Ectodermal cell (in vitro differentiated cells): ENCODE results near the gene LIN52.

Experiments used
- H3K27ac ChIP-seq: 2 replicates; pipeline ENCODE4 v1.7.0; 2013; ENCODE audit warnings: mild to moderate bottlenecking, low read depth, low read length; ENCODE audit not compliant: insufficient read depth, poor library complexity, severe bottlenecking
- H3K27me3 ChIP-seq: 2 replicates; pipeline ENCODE4 v1.7.0; 2013; ENCODE audit warnings: mild to moderate bottlenecking, low read length; ENCODE audit not compliant: insufficient read depth, control insufficient read depth, poor library complexity, severe bottlenecking
- H3K36me3 ChIP-seq: one replicate; pipeline ENCODE4 v1.7.0; 2013; ENCODE audit warnings: low read length; ENCODE audit not compliant: control insufficient read depth, insufficient read depth
- H3K4me1 ChIP-seq: one replicate; pipeline ENCODE4 v1.7.0; 2013; ENCODE audit warnings: low read length; ENCODE audit not compliant: control insufficient read depth, insufficient read depth
- H3K4me3 ChIP-seq: 2 replicates; pipeline ENCODE4 v1.7.0; 2013; ENCODE audit warnings: low read depth, low read length, control low read depth; ENCODE audit not compliant: insufficient read depth
- H3K9me3 ChIP-seq: 2 replicates; pipeline ENCODE4 v1.7.0; 2013; ENCODE audit warnings: mild to moderate bottlenecking, low read length, moderate library complexity; ENCODE audit not compliant: control insufficient read depth
- WGBS, 2 experiments: methylation state at CpG; one replicate each; pipeline ENCODE4 v1.1.7; 2013; ENCODE audit warnings: missing lambda C conversion rate in 2 of 2; 5-methylcytosine and 5-hydroxymethylcytosine counted together

Gene LIN52

DNA sequence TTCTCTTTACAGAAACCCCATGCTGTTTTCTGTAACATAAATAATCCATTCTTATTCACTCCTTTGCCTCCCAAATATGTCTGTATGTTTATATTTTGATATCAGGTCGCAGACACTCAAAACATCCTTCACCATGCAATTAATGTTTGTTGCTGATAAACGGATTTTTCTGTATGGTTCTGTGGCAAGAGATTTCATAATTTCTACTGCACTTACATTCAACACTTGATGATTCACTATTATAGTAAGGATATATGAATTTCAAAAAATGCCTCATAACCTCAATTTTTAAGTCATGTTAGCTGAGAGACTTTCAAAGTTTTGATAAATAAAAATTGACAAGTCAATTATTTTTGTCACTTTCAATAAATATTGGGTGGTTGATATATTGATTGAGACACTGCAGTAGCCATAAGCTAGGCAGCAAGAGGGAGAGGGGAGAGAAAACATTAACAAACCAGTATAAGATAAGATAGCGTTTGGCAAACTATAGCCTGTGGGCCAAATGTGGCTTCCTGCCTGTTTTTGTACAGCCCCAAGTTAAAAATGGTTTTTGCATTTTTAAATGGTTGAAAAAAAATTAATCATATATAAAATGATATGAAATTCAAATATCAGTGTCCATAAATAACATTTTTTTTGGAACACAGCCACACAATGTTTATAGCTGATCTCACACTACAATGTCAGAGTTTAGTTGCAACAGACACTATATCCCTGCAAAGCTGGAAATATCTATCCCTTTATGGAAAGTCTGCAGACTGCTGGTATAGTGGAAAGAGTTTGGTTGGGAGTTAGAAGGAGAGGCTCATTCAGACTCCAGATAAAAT, 18.8 kb upstream of the LIN52 start:
- Histone ChIP-seq H3K27ac (no peak overlapping the region), H3K27me3 (no peaks in the 10 kb centered on the region), H3K4me1 (no peaks in the 10 kb centered on the region), H3K36me3 (peaks cover 6% of the 10 kb centered on the region), H3K4me3 (no peak overlapping the region), H3K9me3 (no peaks in the 10 kb centered on the region)
- WGBS, 2 experiments, result 89 to 90% methylated on average over 1 to 2 of the region's 3 CpGs

DNA sequence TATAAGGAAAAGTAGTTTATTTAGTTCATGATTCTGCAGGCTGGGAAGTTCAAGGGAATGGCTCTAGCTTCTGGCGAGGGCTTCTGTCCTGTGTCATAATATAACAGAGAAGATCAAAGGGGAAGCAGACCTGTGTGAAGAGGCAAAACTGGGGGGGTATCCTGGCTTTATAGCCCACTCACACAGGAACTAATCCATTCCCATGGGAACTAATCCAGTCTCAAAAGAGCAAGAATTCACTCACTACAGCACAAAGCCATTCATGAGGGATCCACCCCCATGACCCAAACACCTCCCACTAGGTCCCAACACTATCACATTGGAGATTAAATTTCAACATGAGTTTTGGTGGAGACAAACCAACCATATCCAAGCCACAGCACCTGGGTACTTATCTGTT, 7.4 kb upstream of the LIN52 start:
- H3K4me1 ChIP-seq, result no peaks in the 10 kb centered on the region
- H3K4me3 ChIP-seq, result no peak overlapping the region
- WGBS, 2 experiments, result 72 to 89% methylated on average over 1 of the region's 1 CpG
- no peaks in the 10 kb centered on the region for H3K27me3 ChIP-seq
- H3K27ac ChIP-seq, result no peak overlapping the region
- peaks cover 3% of the 10 kb centered on the region for H3K36me3 ChIP-seq
- no peaks in the 10 kb centered on the region for H3K9me3 ChIP-seq

DNA sequence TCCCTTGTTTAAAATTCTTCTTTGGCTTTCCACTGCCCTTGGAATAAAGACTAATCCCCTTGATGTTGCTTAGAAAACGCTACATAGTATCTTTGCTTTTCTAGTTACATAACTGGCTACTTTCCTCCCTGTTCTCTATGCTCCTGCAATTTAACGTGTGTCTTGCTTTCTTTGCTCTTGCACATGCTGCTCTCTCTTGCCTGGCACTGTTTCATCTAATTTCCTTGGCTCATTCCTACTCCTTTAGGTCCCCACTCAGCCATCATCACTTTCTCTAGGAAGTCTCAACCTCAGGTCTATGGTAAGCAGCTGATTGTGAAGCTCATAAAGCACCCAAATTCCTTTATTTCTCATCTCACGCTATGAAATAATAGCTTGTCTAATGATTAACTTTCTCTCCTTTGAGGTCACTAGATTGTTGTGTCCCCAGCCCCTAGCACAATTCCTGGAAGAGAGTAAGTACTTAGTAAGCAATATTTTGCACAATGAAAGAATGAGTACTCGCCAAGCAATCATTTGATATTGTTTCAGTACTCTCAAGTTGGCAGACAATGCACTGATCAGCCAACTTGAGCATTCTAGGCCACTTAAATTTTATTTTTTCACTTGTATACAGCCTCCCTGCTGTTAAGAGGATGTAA, 3.8 kb upstream of the LIN52 start:
- H3K27me3 ChIP-seq, result no peaks in the 10 kb centered on the region
- H3K4me1 ChIP-seq, result peaks cover 6% of the 10 kb centered on the region
- no peaks in the 10 kb centered on the region for H3K36me3 ChIP-seq
- no peaks in the 10 kb centered on the region for H3K9me3 ChIP-seq
- H3K27ac ChIP-seq, result no peak overlapping the region
- 91 to 92% methylated on average over 4 of the region's 4 CpGs for WGBS, 2 experiments
- no peak overlapping the region for H3K4me3 ChIP-seq

DNA sequence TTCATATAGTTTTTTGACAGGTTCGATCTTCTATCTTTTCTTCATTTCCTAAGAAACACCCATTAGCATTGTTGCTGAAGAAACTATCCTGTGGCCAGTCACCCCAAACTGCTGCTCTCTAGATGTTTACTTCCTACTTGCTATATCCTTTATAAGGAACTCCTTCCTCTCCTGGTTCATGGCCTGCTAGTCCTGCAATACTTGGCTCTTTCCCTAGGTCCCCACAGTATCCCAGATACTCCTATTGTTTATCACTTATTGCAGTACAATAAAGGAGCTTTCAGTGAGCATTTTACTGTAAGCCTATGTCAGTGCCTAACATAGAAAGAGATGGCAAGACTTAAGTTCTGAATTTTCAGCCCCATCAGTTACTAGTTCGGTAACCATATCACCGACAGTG, 3.3 kb upstream of the LIN52 start:
- Histone ChIP-seq H3K4me3 (no peak overlapping the region), H3K27me3 (no peaks in the 10 kb centered on the region), H3K9me3 (no peaks in the 10 kb centered on the region), H3K27ac (no peak overlapping the region), H3K36me3 (no peaks in the 10 kb centered on the region), H3K4me1 (peaks cover 6% of the 10 kb centered on the region)
- 94 to 99% methylated on average over 3 of the region's 3 CpGs for WGBS, 2 experiments

DNA sequence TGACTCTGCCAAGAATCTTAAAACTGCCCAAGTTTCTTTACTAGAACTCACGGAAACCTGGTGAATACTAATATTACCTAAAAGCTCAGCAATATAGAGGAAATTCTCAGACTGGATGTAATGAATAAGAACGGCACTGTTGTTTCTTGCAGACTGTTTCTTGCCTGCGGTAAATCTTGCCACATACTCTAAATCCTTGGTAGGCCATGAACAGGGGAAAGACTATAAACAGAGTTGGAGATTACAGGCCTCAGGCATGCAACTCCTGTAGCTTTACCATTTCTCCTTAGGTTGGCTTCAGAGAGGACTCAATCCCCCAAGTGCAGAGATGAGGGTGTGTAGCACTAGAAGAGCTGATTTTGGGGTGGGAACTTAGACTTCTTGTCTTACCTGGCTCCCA, 1.6 kb upstream of the LIN52 start:
- Histone ChIP-seq H3K4me3 (peak overlapping the region; percentile 50), H3K27ac (no peak overlapping the region), H3K4me1 (peaks cover 6% of the 10 kb centered on the region), H3K36me3 (no peaks in the 10 kb centered on the region), H3K27me3 (no peaks in the 10 kb centered on the region), H3K9me3 (no peaks in the 10 kb centered on the region)
- WGBS, 2 experiments, result 96% methylated on average over 3 of the region's 3 CpGs

DNA sequence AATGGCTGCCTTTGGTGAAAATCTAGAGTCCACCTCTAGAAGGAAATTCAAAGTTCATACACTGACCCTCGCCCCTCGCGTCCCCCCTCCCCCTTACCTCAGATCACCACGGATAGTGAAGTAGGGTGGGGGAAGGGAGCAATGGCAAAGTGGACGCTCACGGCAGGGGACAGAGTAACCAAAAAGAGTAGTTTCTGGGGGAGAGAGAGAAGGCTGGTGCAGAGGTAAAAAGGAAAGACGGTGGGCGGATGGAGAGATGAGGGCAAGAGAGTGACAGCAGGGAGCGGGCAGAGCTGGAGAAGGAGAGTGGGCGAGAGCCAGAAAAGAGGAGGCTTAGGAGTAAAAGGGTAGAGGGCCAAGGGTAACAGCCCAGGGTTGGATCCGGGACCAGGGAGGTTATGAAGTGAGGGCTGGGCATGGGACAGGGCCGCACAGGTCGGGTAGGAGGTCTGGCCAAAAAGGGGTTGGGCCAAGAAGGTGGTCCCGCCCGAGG, 926 bp upstream of the LIN52 start:
- Histone ChIP-seq H3K4me3 (peak overlapping the region; percentile 50), H3K27me3 (no peaks in the 10 kb centered on the region), H3K36me3 (no peaks in the 10 kb centered on the region), H3K4me1 (peaks cover 6% of the 10 kb centered on the region), H3K9me3 (no peaks in the 10 kb centered on the region), H3K27ac (peak overlapping the region; percentile 37)
- WGBS, 2 experiments, result 1% methylated on average over 12 to 15 of the region's 15 CpGs

DNA sequence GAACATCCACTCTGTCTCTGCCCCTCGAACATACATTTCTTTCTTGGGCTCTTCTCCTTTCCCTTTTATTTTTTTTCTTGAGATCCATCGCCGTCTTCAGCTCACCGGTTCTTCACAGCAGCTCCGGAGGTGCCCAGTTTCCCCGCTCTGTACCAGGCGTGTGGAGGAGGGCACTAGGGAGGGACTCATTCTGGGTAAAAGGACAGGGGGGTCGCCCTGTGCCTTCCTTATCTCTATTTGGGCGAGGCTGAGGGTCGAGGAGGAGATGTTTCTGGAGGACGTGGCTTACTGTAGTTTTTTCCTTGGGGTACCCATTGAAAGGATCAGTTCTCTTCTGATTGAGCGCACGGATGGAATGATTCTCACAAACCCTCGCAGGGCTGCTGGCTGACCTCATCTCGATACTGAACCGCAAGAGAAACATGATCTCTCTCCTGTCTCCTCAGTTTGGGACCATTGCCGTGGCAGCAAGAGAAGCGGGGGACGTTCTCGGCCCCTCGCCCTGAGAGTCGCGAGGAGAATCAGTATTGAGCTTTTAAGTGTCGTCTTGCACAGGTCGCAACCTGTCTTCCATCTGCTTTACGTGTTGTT, 386 bp downstream of the LIN52 start:
- Histone ChIP-seq H3K9me3 (no peaks in the 10 kb centered on the region), H3K4me3 (peak overlapping the region; percentile 61), H3K27me3 (no peaks in the 10 kb centered on the region), H3K27ac (peak overlapping the region; percentile 87), H3K36me3 (no peaks in the 10 kb centered on the region), H3K4me1 (peaks cover 6% of the 10 kb centered on the region)
- WGBS, 2 experiments, result 1% methylated on average over 26 of the region's 26 CpGs

DNA sequence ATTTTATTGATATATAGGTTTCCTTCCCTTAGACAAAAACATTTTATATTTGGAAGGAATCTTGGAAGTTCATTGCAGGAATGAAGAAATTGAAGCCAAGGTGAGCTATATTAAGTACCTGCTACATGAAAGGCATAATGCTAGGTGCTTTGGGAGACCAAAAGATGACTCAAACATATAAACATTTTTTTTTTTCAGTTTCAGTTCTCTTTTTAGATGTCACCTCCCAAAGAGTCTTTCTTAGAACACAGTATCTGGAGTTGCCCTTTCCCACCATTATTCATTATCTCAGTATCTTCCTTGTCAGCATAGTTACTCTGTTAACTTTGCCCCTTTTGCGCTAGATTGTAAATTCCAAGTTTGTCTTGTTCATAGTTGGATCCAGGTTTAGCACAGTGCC, 1.1 kb downstream of the LIN52 start:
- Histone ChIP-seq H3K27ac (no peak overlapping the region), H3K4me1 (peaks cover 6% of the 10 kb centered on the region), H3K36me3 (no peaks in the 10 kb centered on the region), H3K4me3 (peak overlapping the region; percentile 61), H3K9me3 (no peaks in the 10 kb centered on the region), H3K27me3 (no peaks in the 10 kb centered on the region)
- 100% methylated on average over 1 of the region's 1 CpG for WGBS, 2 experiments

DNA sequence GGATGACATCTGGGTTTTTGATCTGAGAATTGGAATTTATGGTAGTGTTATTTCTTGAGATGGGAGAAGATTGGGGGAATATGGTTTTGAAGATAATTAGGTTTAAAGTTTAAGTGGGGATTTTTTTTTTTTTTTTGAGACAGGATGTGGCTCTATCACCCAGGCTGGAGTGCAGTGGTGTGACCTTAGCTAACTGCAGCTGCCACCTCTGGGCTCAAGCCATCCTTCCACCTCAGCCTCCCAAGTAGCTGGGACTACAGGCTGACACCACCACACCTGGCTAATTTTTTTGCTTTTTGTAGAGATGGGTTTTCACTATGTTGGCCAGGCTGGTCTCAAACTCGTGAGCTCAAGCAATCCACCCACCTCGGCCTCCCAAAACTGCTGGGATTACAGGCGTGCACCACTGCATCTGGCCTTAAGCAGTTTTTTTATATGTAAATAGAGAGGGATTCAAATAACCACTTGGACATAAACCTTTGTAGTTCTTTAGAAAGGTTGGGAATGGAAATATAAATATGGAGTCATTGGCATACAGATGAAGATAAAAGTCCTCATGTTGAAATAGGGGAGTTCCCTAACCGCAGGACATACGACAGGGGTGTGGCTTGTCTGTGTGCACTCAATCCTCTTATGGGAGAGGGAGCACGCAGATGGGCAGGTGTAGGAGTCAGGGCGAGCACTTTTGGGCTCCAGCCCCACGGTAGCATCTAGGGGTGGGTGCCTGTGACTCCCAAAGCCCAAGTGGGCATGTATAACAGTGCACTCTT, 4.7 kb downstream of the LIN52 start:
- WGBS, 2 experiments, result 91 to 94% methylated on average over 8 of the region's 8 CpGs
- no peaks in the 10 kb centered on the region for H3K9me3 ChIP-seq
- H3K4me3 ChIP-seq, result no peak overlapping the region
- no peaks in the 10 kb centered on the region for H3K4me1 ChIP-seq
- H3K27me3 ChIP-seq, result no peaks in the 10 kb centered on the region
- no peak overlapping the region for H3K27ac ChIP-seq
- H3K36me3 ChIP-seq, result no peaks in the 10 kb centered on the region
